ENCODE measurements around the gene SAA2. TPM values are rescaled to one million over a fixed set of nuclear protein-coding genes. Genes with fewer than 3 reads are reported as not detected.

Gene SAA2
- total RNA-seq, 6 experiments from 2014 or later = 3,864 to 26,600 (median 17,359) TPM

DNA sequence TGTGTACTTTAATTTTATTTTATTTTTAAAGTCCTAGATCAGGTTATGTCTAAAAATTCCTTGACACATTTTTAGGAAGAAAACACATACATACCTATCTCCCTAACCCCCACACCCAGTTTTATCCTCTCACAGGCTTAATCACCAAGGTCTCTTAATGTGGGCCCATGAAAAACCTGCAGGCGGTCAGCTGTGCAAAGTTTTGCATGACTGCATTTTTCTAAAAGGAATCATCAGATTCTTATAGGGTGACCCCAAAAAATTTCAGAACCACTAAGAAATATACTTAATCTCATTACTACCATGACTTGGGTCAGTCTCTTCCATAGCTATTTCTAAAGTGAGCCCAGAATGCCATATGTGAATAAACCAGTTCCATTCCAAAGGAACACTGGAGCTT, 37.4 kb upstream of the SAA2 start:
- no peaks in the 10 kb centered on the region for H3K9me3 ChIP-seq
- H3K27me3 ChIP-seq = no peaks in the 10 kb centered on the region
- no peaks in the 10 kb centered on the region for H3K4me1 ChIP-seq
- ATAC-seq (no peak), DNase-seq (no peak)
- no peak overlapping the region for H3K27ac ChIP-seq
- intact Hi-C loops (cut with DNase I) = no loop called here
- WGBS (ENCODE audit: insufficient coverage, low coverage, low lambda C conversion rate, missing lambda C conversion rate) = 100% methylated on average over 1 of the region's 1 CpG
- H3K4me3 ChIP-seq = no peak overlapping the region
- TF ChIP-seq CTCF (IDR thresholded peaks at IDR 0.05) (no peak), POLR2A (IDR thresholded peaks at IDR 0.05) (no peak)
- peaks cover 0 to 74% (median 51%) of the 10 kb centered on the region in 4 donors for H3K36me3 ChIP-seq

- intact Hi-C loops (cut with DNase I) = no loop called here
- no peak for DNase-seq
- H3K9me3 ChIP-seq = no peaks in the 10 kb centered on the region
- no peak overlapping the region for H3K4me3 ChIP-seq
- no peak overlapping the region for H3K27ac ChIP-seq
- WGBS (ENCODE audit: insufficient coverage, low coverage, low lambda C conversion rate, missing lambda C conversion rate) = 100% methylated on average over 1 of the region's 2 CpGs
- H3K27me3 ChIP-seq = no peaks in the 10 kb centered on the region
- H3K4me1 ChIP-seq = no peaks in the 10 kb centered on the region
- peak in 1 of 4 donors; percentile 40 for ATAC-seq
- peaks cover 0 to 73% (median 55%) of the 10 kb centered on the region in 4 donors for H3K36me3 ChIP-seq
- TF ChIP-seq POLR2A (IDR thresholded peaks at IDR 0.05) (no peak), CTCF (IDR thresholded peaks at IDR 0.05) (no peak)
Measured at GRCh38 chr11:18282626-18283025, 34.2 kb upstream of the SAA2 start.

GRCh38 chr11:18280438-18281045, 32.1 kb upstream of the SAA2 start:
- H3K27ac ChIP-seq = no peak overlapping the region
- WGBS (ENCODE audit: insufficient coverage, low coverage, low lambda C conversion rate, missing lambda C conversion rate) = 88% methylated on average over 4 of the region's 4 CpGs

DNA sequence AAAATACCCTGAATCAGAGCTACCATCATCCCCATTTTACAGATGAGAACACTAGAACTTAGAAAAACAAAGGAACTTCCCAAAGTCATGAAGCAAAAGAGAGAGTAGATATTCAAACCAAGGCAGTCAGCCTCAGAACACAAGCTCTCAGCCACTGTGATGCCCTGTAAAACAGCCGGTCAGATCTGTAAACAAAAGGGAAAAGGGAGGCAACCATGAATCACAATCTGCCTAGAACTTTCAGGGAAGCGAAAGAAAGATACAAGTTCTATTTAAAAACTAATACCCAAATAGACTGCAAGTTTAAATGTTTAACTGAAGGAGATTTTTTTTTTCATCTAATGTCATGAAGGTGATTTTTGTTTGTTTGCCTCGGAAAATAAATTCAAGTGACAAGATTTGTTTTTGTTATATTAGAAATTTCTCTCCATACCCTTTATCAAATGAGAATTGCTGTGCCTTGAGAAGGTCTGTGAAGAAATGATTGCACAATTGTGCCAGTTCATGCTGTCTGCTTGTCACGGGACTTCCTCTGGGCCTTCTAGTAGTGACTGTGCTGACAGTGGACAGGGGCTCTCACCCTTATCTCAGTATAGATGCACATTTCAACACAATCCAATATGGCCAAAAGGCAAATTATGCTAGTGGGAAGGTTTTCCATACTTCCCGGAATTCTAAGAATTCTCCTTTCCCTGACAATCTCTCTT, 29.2 kb upstream of the SAA2 start:
- H3K4me3 ChIP-seq = no peak overlapping the region
- peaks cover 0 to 33% (median 20%) of the 10 kb centered on the region in 4 donors for H3K36me3 ChIP-seq
- TF ChIP-seq CTCF (IDR thresholded peaks at IDR 0.05) (no peak), POLR2A (IDR thresholded peaks at IDR 0.05) (no peak)
- no peak overlapping the region for H3K27ac ChIP-seq
- DNase-seq = no peak
- no peaks in the 10 kb centered on the region for H3K9me3 ChIP-seq
- H3K4me1 ChIP-seq = no peaks in the 10 kb centered on the region
- no peaks in the 10 kb centered on the region for H3K27me3 ChIP-seq
- 75% methylated on average over 5 of the region's 5 CpGs for WGBS (ENCODE audit: insufficient coverage, low coverage, low lambda C conversion rate, missing lambda C conversion rate)
- peak; percentile 52 to 80 (median 58) for ATAC-seq
- intact Hi-C loops (cut with DNase I) = no loop called here

More at GRCh38 chr11:18280438-18281045, 32.1 kb upstream of the SAA2 start:
- Histone ChIP-seq H3K9me3 (no peaks in the 10 kb centered on the region), H3K4me3 (no peak overlapping the region), H3K4me1 (no peaks in the 10 kb centered on the region), H3K36me3 (peaks cover 0 to 53% (median 38%) of the 10 kb centered on the region in 4 donors), H3K27me3 (no peaks in the 10 kb centered on the region)
- ATAC-seq (peak in 1 of 4 donors; percentile 36), DNase-seq (no peak)
- TF ChIP-seq POLR2A (IDR thresholded peaks at IDR 0.05) (no peak), CTCF (IDR thresholded peaks at IDR 0.05) (no peak)
- intact Hi-C loops (cut with DNase I) = no loop called here
